ENCODE measurements around the gene OTC.

The OTC gene

DNA sequence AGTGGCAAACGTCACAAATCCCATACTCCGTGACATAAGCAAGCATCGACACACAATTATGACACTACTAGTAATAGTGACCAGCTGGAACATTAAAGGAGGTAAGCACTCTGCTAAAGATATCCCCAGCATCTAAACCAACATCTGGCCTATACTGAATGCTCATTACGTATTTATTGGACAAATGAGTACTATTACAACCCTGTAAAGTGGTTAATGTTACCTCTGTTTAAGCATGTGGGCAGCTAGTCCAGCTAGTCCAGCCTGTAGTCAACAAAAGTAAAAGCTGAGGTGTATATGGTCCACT lies 24.7 kb upstream of the OTC start:
- Histone ChIP-seq H3K9ac (ENCODE audit: low read length) (no peak overlapping the region), H3K27ac (ENCODE audit: low read depth, low read length) (no peak overlapping the region)

DNA sequence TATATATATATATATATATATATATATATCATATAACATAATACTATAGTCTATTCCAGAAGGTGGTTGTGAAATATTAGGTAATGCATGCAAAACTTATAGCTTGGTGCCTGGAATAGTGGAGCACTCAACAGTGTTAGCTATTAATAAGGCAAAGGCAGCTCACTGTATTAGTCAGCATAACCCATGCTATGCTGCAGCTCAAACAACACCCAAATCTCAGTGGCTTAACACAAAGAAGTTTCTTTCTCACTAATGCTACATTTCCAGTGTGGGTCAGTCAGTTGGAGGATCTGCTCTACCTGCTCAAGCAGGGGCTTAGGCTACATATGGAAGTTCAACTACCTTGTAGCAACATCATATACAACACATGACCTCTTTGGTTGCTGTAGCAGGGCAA lies 19.9 kb upstream of the OTC start:
- H3K27me3 ChIP-seq (ENCODE audit: control insufficient read depth in 1 of 2, insufficient read depth in 2 of 2, low read length in 2 of 2): peaks cover 0 to 2% of the 10 kb centered on the region in 2 donors
- no peaks in the 10 kb centered on the region for H3K36me3 ChIP-seq (ENCODE audit: insufficient read depth, low read length)
- H3K4me1 ChIP-seq (ENCODE audit: insufficient read depth, low read length): no peaks in the 10 kb centered on the region
- no peak overlapping the region for H3K4me3 ChIP-seq (ENCODE audit: low read depth in 1 of 2, low read length in 2 of 2)
- H3K27ac ChIP-seq (ENCODE audit: low read depth, low read length): no peak overlapping the region
- no peak overlapping the region for H3K9ac ChIP-seq (ENCODE audit: low read length)
- H3K9me3 ChIP-seq (ENCODE audit: low read length): no peaks in the 10 kb centered on the region

More for the DNA sequence above, 24.7 kb upstream of the OTC start:
- H3K9me3 ChIP-seq (ENCODE audit: low read length): no peaks in the 10 kb centered on the region
- H3K36me3 ChIP-seq (ENCODE audit: insufficient read depth, low read length): no peaks in the 10 kb centered on the region
- H3K27me3 ChIP-seq (ENCODE audit: control insufficient read depth in 1 of 2, insufficient read depth in 2 of 2, low read length in 2 of 2): peaks cover 0 to 4% of the 10 kb centered on the region in 2 donors
- H3K4me3 ChIP-seq (ENCODE audit: low read depth in 1 of 2, low read length in 2 of 2): peak overlapping the region in 1 of 2 donors; percentile 71
- H3K4me1 ChIP-seq (ENCODE audit: insufficient read depth, low read length): no peaks in the 10 kb centered on the region

DNA sequence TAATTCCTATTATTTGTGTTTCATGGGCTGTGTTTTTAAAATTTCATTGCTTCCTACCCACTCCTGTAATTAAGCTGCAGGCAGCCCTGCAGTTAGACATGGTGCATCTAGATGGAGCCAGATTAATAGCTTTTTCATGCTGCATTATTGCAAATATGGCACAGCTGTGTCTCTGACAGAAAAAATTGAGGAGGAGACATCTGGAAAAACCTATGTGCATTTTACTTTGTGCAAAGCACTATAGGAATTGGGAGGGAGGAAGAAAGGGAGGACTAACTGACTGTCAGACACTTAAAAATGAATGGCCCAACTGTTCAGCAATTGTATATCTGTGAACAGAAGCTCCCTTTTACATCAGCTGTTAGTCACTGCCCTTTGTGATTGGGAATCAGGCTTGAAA lies 17.0 kb upstream of the OTC start:
- Histone ChIP-seq H3K4me3 (ENCODE audit: low read depth in 1 of 2, low read length in 2 of 2) (no peak overlapping the region), H3K4me1 (ENCODE audit: insufficient read depth, low read length) (no peaks in the 10 kb centered on the region), H3K36me3 (ENCODE audit: insufficient read depth, low read length) (no peaks in the 10 kb centered on the region), H3K27ac (ENCODE audit: low read depth, low read length) (no peak overlapping the region), H3K9ac (ENCODE audit: low read length) (no peak overlapping the region), H3K9me3 (ENCODE audit: low read length) (no peaks in the 10 kb centered on the region), H3K27me3 (ENCODE audit: control insufficient read depth in 1 of 2, insufficient read depth in 2 of 2, low read length in 2 of 2) (no peaks in the 10 kb centered on the region)

DNA sequence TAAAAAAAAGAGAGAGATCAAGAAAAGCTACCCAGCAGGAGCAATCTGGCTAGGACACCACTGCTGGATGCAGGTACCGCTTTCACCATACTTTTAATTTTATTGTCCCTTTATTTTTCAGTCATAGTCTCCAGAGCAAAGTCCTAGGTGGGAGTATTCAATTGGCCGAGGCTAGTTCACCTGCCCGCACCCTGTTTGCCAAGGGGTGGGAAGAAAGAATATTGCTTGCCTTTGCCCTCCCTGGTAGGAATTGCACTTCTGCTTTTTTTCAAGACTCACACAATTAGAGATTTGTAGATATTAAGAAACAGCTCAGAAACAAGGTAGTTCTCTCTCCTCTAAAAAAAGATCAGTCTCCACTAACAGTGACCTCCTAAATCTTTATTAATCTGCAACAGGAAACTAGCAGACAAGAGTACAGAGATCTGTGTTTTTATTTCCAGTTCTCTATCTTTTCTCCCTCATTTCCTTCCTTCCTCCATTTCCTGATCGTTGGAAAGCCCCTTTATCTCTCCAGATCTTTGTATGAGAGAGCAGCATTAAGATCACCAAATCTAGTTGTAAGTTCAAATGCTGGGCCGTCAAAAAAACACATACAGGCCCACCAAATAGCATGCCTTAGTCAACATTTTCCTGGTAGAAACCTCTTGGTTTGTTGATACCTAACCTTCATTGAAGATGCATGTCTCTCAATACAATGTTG lies 15.7 kb upstream of the OTC start:
- Histone ChIP-seq H3K9ac (ENCODE audit: low read length) (no peak overlapping the region), H3K36me3 (ENCODE audit: insufficient read depth, low read length) (no peaks in the 10 kb centered on the region), H3K4me1 (ENCODE audit: insufficient read depth, low read length) (no peaks in the 10 kb centered on the region), H3K27ac (ENCODE audit: low read depth, low read length) (no peak overlapping the region), H3K4me3 (ENCODE audit: low read depth in 1 of 2, low read length in 2 of 2) (no peak overlapping the region), H3K9me3 (ENCODE audit: low read length) (no peaks in the 10 kb centered on the region), H3K27me3 (ENCODE audit: control insufficient read depth in 1 of 2, insufficient read depth in 2 of 2, low read length in 2 of 2) (no peaks in the 10 kb centered on the region)

DNA sequence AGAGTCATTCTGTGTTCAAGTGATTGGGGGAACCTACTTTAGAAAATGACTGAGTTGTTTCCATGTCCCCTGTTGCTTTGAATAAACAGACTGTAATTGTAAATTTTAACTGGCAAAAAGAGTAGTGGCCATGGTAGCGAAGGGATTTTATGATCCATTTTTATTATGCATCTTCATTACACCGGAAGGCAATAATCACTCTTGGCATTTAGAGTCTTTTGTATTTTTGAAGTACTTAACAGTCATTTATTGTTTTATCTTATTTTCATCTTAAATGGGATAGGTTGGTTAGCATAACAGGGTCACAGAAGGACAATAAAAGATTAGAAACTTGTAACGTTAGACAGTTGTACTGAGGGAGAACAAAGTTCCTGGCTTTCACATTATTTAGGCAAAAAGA lies 11.0 kb upstream of the OTC start:
- Histone ChIP-seq H3K4me1 (ENCODE audit: insufficient read depth, low read length) (no peaks in the 10 kb centered on the region), H3K27me3 (ENCODE audit: control insufficient read depth in 1 of 2, insufficient read depth in 2 of 2, low read length in 2 of 2) (no peaks in the 10 kb centered on the region), H3K9me3 (ENCODE audit: low read length) (no peaks in the 10 kb centered on the region), H3K36me3 (ENCODE audit: insufficient read depth, low read length) (no peaks in the 10 kb centered on the region), H3K27ac (ENCODE audit: low read depth, low read length) (no peak overlapping the region), H3K4me3 (ENCODE audit: low read depth in 1 of 2, low read length in 2 of 2) (no peak overlapping the region), H3K9ac (ENCODE audit: low read length) (no peak overlapping the region)

DNA sequence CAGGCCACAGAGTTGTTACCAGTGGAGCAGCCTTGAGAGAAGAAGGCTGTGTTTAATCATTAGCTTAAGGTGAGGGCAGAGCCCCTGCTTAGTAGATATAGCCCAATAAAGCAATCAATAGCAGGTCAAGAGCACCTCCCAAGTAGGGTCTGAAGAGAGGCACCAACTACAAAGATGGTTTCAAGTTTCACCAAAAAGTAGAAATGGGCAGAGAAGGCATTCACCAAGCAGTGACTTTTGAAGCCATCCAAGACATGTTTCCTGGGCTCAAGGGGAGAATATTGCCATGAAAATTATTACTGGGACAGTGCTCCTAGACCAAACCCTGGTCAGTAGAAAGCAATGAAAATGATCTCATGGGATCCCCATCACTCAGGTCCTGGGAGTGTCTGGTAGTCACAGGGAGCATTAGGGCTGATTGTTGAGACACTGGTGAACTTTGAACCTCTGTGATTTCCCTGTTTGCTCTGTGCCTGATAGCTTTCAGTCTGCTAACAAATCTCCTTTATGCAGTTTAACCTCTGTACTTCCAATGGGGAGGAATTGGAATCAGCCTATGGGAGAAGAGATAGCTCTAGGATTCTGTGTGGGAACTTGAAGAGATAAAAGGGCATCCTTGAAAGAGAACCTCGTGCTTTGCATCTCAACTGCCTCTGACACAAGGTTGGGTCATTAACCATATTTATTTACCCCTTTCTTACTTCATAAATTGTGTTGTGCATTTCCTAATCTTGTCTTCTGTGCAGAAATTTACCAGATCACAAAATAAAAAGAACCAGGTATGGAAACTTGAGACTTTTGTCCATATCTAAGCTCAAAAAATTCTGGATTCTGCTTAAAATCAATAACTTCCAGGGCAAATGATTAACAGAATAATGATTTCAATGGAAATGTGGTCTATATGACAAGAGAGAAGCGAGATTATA lies 9.3 kb upstream of the OTC start:
- H3K27me3 ChIP-seq (ENCODE audit: control insufficient read depth in 1 of 2, insufficient read depth in 2 of 2, low read length in 2 of 2): no peaks in the 10 kb centered on the region
- H3K9ac ChIP-seq (ENCODE audit: low read length): no peak overlapping the region
- no peak overlapping the region for H3K27ac ChIP-seq (ENCODE audit: low read depth, low read length)

DNA sequence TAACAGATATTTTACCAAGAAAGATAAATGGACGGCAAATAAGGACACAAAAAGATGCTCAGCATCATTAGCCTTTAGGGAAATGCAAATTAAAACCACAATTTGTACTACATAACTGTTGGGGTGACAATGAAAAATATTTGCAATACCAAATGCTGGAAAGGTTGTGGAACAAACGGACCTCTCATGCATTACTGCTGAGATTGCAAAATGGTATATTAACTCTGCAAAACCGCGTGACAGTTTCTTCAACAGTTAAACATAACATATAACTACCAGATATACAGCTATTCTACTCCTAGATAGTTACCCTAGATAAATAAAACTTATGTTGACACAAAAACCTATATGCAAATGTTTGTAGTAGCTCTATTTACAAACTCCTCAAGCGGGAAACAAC lies 6.3 kb upstream of the OTC start:
- no peaks in the 10 kb centered on the region for H3K27me3 ChIP-seq (ENCODE audit: control insufficient read depth in 1 of 2, insufficient read depth in 2 of 2, low read length in 2 of 2)
- no peaks in the 10 kb centered on the region for H3K4me1 ChIP-seq (ENCODE audit: insufficient read depth, low read length)
- no peak overlapping the region for H3K4me3 ChIP-seq (ENCODE audit: low read depth in 1 of 2, low read length in 2 of 2)
- H3K36me3 ChIP-seq (ENCODE audit: insufficient read depth, low read length): no peaks in the 10 kb centered on the region
- no peak overlapping the region for H3K27ac ChIP-seq (ENCODE audit: low read depth, low read length)
- H3K9ac ChIP-seq (ENCODE audit: low read length): no peak overlapping the region
- H3K9me3 ChIP-seq (ENCODE audit: low read length): no peaks in the 10 kb centered on the region

More for the DNA sequence above, 9.3 kb upstream of the OTC start:
- H3K36me3 ChIP-seq (ENCODE audit: insufficient read depth, low read length): no peaks in the 10 kb centered on the region
- no peak overlapping the region for H3K4me3 ChIP-seq (ENCODE audit: low read depth in 1 of 2, low read length in 2 of 2)
- H3K9me3 ChIP-seq (ENCODE audit: low read length): no peaks in the 10 kb centered on the region
- no peaks in the 10 kb centered on the region for H3K4me1 ChIP-seq (ENCODE audit: insufficient read depth, low read length)

DNA sequence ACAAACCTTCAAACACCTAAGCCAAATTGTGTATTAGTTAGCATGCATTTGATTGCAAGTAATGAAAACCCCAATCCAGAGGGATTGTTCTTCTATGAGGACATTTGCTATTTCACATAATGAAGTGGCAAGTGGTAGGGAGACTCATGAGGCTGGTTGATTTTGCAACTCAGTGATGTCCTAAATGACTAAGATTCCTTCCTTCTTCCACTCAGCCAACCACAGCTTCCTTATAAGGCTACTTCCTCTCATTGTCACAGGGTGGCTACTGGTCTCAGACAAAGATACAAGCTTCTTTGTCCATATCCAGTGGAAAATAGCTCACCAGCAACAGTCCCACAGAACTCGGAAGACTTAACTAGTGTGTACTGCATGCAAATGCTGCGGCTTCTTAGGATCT lies 5.3 kb upstream of the OTC start:
- H3K9ac ChIP-seq (ENCODE audit: low read length): no peak overlapping the region
- peaks cover 0 to 5% of the 10 kb centered on the region in 2 donors for H3K27me3 ChIP-seq (ENCODE audit: control insufficient read depth in 1 of 2, insufficient read depth in 2 of 2, low read length in 2 of 2)
- H3K4me3 ChIP-seq (ENCODE audit: low read depth in 1 of 2, low read length in 2 of 2): no peak overlapping the region
- H3K36me3 ChIP-seq (ENCODE audit: insufficient read depth, low read length): no peaks in the 10 kb centered on the region
- no peaks in the 10 kb centered on the region for H3K9me3 ChIP-seq (ENCODE audit: low read length)
- no peaks in the 10 kb centered on the region for H3K4me1 ChIP-seq (ENCODE audit: insufficient read depth, low read length)
- H3K27ac ChIP-seq (ENCODE audit: low read depth, low read length): no peak overlapping the region

DNA sequence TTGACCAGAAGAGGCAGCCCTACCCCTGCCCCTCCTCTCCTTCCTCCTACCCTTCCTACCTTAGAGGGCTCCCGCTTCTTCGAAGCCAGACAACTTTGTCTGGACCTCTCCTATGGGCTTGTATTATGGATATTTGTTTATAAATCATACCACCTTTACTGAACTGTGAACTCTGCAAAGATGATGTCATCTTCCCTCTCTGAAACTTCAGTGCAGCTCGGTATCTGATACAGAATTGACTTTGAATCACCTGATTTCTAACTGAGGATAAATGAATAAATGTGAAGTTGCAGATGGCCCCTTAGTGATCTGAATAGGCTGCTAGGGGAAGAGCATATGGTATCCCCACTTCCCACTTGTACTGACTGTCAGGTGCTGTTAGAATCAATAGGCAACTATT lies 1.1 kb upstream of the OTC start:
- H3K9me3 ChIP-seq (ENCODE audit: low read length): no peaks in the 10 kb centered on the region
- H3K4me3 ChIP-seq (ENCODE audit: low read depth in 1 of 2, low read length in 2 of 2): no peak overlapping the region
- H3K36me3 ChIP-seq (ENCODE audit: insufficient read depth, low read length): no peaks in the 10 kb centered on the region
- peaks cover 0 to 8% of the 10 kb centered on the region in 2 donors for H3K27me3 ChIP-seq (ENCODE audit: control insufficient read depth in 1 of 2, insufficient read depth in 2 of 2, low read length in 2 of 2)
- no peak overlapping the region for H3K9ac ChIP-seq (ENCODE audit: low read length)
- no peak overlapping the region for H3K27ac ChIP-seq (ENCODE audit: low read depth, low read length)
- H3K4me1 ChIP-seq (ENCODE audit: insufficient read depth, low read length): no peaks in the 10 kb centered on the region

DNA sequence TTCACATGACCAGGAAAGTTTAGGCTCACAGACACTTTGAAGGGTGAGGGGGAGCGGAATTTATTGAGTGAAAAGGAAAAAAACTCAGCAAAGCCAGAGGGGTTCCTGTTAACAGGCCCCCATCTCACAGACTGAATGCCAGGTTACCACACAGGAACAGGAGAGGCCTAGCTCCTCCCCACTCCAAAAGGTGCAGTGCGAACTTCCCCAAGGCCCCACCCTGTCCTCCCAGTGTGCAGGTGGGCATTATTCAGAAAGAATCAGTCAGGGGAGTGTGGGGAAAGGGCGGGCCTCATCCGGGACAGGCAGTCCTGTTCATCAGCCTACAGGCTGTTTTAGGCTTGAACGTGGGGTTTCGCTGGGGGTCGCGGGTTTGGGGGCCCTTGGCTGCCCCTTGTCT lies 4.0 kb downstream of the OTC start:
- Histone ChIP-seq H3K4me3 (ENCODE audit: low read depth in 1 of 2, low read length in 2 of 2) (no peak overlapping the region), H3K9me3 (ENCODE audit: low read length) (no peaks in the 10 kb centered on the region), H3K27ac (ENCODE audit: low read depth, low read length) (no peak overlapping the region)

DNA sequence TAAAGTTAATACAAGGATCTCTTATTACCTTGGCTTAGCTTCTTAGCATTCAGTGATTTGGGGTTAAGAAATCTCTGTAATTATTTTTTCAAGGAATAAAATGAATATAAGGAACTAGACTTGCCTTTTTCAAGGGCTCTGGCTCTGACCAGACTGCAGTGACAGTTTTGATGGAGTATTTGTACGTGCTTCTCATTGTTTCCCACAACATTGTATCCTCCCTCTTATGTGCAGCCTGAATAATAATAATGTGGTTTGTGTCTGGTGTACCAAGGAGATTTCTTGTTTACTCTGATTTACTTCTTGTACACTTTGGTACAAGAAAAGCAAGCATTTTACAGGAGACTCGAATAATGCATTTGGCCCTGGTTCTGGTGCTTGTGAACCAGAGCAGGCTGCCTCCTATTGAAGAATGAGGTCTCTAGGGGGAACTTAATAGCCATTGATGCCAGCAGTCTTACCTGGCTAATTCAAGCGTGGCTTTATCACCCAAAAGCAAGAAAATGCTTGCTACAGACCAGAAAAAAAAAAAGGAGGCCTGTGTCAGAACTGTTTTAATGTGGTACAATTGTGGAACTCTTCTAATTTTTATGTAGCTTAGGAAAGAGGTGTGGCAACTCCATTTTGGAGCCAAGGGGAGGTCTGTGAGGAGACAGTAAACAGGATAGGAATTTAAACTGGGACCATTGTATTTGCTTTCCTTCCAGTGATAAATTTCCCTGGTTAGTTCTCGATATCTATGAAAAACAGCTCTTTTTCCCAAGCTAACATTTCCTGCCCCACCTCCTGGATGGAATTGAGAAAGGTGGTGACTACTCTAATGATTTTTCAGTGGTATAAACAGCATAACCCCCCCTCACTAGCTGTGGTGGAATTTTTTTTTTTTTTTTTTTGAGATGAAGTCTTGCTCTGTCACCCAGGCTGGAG lies 5.6 kb downstream of the OTC start:
- Histone ChIP-seq H3K4me3 (ENCODE audit: low read depth in 1 of 2, low read length in 2 of 2) (no peak overlapping the region), H3K9ac (ENCODE audit: low read length) (no peak overlapping the region), H3K27ac (ENCODE audit: low read depth, low read length) (no peak overlapping the region), H3K9me3 (ENCODE audit: low read length) (no peaks in the 10 kb centered on the region), H3K27me3 (ENCODE audit: control insufficient read depth in 1 of 2, insufficient read depth in 2 of 2, low read length in 2 of 2) (no peaks in the 10 kb centered on the region), H3K4me1 (ENCODE audit: insufficient read depth, low read length) (no peaks in the 10 kb centered on the region), H3K36me3 (ENCODE audit: insufficient read depth, low read length) (no peaks in the 10 kb centered on the region)

More for the DNA sequence above, 4.0 kb downstream of the OTC start:
- H3K4me1 ChIP-seq (ENCODE audit: insufficient read depth, low read length): no peaks in the 10 kb centered on the region
- no peaks in the 10 kb centered on the region for H3K36me3 ChIP-seq (ENCODE audit: insufficient read depth, low read length)
- no peak overlapping the region for H3K9ac ChIP-seq (ENCODE audit: low read length)
- peaks cover 0 to 8% of the 10 kb centered on the region in 2 donors for H3K27me3 ChIP-seq (ENCODE audit: control insufficient read depth in 1 of 2, insufficient read depth in 2 of 2, low read length in 2 of 2)
